ENCODE measurements around the gene ZNF277.

- TF ChIP-seq CTCF (IDR thresholded peaks at IDR 0.05; ENCODE audit: low read depth, low read length, missing input control): no peak
- TF ChIP-seq, protein P1, sequence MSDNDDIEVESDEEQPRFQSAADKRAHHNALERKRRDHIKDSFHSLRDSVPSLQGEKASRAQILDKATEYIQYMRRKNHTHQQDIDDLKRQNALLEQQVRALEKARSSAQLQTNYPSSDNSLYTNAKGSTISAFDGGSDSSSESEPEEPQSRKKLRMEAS (IDR thresholded peaks at IDR 0.05): no peak
- no peak for TF ChIP-seq JUND (IDR thresholded peaks at IDR 0.05)
- TF ChIP-seq ATF3 (IDR thresholded peaks at IDR 0.05): no peak
- TF ChIP-seq SP1 (IDR thresholded peaks at IDR 0.05): no peak
- TF ChIP-seq, protein P2, sequence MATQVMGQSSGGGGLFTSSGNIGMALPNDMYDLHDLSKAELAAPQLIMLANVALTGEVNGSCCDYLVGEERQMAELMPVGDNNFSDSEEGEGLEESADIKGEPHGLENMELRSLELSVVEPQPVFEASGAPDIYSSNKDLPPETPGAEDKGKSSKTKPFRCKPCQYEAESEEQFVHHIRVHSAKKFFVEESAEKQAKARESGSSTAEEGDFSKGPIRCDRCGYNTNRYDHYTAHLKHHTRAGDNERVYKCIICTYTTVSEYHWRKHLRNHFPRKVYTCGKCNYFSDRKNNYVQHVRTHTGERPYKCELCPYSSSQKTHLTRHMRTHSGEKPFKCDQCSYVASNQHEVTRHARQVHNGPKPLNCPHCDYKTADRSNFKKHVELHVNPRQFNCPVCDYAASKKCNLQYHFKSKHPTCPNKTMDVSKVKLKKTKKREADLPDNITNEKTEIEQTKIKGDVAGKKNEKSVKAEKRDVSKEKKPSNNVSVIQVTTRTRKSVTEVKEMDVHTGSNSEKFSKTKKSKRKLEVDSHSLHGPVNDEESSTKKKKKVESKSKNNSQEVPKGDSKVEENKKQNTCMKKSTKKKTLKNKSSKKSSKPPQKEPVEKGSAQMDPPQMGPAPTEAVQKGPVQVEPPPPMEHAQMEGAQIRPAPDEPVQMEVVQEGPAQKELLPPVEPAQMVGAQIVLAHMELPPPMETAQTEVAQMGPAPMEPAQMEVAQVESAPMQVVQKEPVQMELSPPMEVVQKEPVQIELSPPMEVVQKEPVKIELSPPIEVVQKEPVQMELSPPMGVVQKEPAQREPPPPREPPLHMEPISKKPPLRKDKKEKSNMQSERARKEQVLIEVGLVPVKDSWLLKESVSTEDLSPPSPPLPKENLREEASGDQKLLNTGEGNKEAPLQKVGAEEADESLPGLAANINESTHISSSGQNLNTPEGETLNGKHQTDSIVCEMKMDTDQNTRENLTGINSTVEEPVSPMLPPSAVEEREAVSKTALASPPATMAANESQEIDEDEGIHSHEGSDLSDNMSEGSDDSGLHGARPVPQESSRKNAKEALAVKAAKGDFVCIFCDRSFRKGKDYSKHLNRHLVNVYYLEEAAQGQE (IDR thresholded peaks at IDR 0.05): no peak
Observed at GRCh38 chr7:112297681-112298080, 91.2 kb downstream of the ZNF277 start.
